GM13976 (cell line): ENCODE measurements around the gene GINS1.
A peak's percentile ranks its signal among the peaks of the same experiment; 100 is the strongest.

Experiments used
- DNase-seq: peaks from one replicate; pipeline ENCODE4 v3.0.0; 2012; ENCODE audit warnings: low spot score
- in situ Hi-C: fragments of 300-500 bp; cut with MboI; formaldehyde crosslinking; loops from one replicate; pipeline ENCODE4 v1.12.0; 2022; ENCODE audit warnings: low sequenced_read_pairs, mixed read lengths, inconsistent platforms; ENCODE audit not compliant: unreplicated experiment
- TF ChIP-seq, protein P1 (sequence below): IDR thresholded peaks from 2 replicates; pipeline ENCODE4 v1.5.1; 2012; ENCODE audit warnings: borderline replicate concordance, mild to moderate bottlenecking; ENCODE audit not compliant: insufficient read depth; ENCODE audit errors: extremely low read depth, missing control alignments, control extremely low read depth

The GINS1 gene

DNA sequence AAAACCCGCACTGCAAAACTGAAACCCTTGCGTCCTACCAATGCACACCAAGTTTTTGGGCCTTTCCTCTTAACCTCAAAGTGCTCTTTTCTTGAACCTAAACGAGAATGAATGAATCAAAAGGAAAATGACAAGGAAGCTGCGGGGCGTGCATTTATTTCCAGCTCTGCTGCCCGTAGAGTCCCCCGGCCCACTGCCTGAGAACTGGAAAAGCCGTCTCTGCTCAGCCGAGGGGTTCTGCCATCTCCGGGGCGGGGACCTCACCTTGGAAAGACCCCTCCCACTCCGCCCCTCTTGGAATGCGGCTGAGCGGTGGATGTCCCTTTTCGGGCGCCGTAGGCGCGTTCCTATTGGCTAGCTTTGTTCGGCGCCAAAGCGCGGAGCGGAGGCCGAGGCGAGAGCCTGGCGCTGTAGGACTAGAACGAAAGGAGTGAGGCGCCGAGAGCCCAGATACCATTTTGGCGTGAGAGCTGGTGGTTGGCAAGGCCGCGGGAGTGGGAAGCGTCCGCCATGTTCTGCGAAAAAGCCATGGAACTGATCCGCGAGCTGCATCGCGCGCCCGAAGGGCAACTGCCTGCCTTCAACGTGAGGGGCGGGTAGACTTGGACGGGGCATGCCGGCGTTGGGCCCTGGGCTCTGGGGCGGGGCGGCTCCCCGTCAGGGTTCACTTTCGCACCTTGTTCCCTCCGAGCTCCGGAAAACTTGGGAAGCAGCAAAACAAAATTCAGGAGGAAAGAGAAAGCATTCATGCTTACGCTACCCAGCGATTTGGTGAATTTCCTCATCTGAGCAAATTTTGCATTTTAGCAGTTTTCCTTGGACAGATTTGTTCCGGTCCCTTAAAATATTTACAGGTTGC lies at the start of gene GINS1:
Gene GINS1, plus strand, starts transcription at position 363 of the 859 bp plus-strand sequence. Its CDS starts 148 bp downstream, at position 511.
- peak; percentile 93 for DNase-seq
- in situ Hi-C loops = loop anchor here (10.0 to 25.0 kb wide), 2 partner anchors 345 to 413 kb away; partner anchors contain the start of genes ACSS1 and APMAP
- TF ChIP-seq, protein P1, sequence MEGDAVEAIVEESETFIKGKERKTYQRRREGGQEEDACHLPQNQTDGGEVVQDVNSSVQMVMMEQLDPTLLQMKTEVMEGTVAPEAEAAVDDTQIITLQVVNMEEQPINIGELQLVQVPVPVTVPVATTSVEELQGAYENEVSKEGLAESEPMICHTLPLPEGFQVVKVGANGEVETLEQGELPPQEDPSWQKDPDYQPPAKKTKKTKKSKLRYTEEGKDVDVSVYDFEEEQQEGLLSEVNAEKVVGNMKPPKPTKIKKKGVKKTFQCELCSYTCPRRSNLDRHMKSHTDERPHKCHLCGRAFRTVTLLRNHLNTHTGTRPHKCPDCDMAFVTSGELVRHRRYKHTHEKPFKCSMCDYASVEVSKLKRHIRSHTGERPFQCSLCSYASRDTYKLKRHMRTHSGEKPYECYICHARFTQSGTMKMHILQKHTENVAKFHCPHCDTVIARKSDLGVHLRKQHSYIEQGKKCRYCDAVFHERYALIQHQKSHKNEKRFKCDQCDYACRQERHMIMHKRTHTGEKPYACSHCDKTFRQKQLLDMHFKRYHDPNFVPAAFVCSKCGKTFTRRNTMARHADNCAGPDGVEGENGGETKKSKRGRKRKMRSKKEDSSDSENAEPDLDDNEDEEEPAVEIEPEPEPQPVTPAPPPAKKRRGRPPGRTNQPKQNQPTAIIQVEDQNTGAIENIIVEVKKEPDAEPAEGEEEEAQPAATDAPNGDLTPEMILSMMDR = no peak

DNA sequence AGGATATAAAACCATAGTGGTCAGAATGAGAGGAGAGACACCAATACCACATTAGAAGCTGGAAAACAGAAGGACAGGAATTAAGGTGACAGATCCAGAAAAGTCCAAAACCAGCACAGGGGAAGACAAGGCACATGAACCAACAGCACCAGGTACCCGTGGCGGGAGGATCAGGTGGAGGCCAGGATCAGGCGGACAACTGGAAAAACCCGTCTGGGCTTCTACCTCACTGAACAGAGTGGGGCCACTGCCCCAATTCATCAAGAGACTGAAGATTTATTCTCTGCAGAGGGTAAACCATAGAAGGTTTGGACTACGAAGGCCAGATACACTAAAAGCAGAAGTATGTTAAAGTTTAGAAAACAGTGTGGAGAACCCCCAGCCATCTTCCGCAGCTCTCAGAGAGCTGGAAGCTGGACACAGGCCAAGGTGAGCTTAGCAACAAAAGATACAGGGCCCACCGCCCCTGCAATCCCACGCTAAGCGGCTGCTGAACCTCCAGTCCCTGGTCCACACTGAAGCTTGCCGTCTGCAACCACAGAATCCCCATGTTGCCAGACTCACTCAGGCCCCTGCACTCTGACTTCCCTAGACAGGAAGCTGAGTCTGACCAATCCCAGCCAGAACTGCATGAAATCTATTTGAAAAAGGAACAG lies 46.7 kb upstream of the GINS1 start:
- TF ChIP-seq, protein P1 = no peak
- in situ Hi-C loops = no loop called here
- DNase-seq = peak; percentile 47

DNA sequence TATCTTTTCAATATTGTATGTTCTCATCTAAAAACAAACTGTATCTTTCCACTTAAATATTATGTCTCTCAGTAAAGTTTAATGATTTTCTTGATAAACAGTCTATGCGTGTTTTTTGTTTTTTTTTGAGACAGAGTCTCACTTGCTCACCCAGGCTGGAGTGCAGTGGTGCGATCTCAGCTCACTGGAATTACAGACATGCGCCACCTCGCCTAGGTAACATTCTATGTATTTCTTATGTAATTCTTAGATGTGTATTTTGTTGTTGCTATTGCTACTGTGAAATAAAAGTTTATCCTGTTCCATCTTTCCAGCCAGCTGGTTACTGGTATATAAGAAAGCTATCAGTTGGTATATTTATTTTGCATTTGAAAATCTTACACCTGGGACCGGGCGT lies 46.2 kb upstream of the GINS1 start:
- in situ Hi-C loops = no loop called here
- no peak for DNase-seq
- TF ChIP-seq, protein P1 = no peak

DNA sequence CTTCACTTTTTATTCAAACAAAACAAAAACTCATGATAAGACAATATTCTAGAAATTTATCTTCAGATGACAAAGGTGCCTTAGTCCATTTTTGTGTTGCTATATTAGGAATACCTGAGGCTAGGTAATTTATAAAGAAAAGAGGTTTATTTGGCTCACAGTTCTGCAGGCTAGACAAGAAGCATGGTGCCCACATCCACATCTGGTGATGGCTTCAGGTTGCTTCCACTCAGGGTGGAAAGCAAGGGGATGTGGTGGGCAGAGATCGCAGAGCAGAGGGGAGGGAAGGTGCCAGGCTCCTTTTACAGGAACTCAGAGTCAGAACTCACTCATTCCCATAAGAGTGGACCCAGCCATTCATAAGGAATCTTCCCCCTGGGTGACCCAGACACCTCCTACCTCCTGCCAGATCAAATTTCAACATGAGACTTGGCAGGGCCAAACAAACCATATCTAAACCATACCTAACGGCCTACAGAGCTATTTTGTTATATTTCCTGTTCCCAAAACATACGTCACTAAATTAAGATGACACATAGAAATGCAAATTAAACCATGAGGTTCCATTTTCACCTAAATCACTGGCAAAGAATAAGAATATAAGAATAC lies 43.2 kb upstream of the GINS1 start:
- in situ Hi-C loops = no loop called here
- TF ChIP-seq, protein P1 = no peak
- no peak for DNase-seq

DNA sequence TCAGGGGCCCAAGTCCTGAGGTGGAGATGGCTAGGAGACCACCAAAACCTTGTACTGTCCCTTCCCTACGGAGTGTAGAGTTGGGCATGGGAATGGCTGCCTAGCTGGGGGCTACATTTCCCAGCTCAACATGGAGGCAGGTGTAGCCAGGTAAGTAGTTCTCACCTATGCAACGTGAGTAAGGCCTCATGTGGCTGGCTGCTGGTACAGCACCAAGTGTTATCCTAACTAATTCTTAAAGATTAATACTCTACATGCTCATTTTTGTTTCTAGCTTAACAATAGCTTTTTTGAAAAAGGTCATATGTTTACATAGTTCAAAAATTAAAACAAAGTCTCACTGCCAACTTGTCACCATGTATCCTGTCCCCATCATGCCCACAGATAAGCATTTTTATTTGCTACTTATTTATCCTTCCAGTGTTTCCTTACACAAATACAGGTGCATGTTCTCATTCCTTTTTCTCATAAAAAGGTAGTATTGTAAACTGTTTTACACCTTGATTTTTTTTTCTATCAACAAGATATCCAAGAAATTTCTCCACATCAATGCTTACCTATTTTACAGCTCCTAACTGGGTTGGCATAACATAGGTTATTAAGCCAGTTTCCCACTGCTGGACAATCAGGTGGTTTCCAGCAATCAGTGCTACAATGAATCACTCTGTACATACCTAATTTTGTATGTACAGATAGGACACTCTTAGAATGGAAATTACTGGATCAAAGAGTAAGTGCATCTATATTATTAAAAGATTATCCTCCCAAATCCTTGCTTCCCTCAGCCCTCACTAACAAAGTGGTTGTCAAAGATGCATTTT lies 42.4 kb upstream of the GINS1 start:
- in situ Hi-C loops = no loop called here
- no peak for DNase-seq
- TF ChIP-seq, protein P1 = no peak

DNA sequence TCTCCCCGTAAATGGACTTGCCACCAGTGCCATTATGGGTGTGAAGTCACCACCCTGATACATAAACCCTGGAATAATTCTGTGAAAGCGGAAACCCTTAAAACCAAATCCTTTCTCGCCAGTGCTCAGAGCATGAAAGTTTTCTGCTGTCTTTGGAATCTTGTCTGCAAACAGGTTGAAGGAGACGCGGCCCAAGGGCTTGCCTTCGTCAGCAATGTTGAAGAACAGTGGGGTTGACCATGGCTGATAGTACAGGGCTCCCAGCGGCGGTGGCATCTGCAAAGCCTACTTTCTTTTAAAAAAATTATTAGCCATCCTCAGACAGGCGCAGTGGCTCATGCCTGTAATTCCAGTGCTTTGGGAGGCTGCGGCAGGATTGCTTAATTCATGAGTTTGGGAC lies 38.9 kb upstream of the GINS1 start:
- in situ Hi-C loops = no loop called here
- no peak for DNase-seq
- TF ChIP-seq, protein P1 = no peak
